Measurements from ENCODE around the gene CPXM1.

- no peak for TF ChIP-seq CTCF (IDR thresholded peaks at IDR 0.05; ENCODE audit: insufficient read depth, low read length, poor library complexity, severe bottlenecking)
- no peak for TF ChIP-seq EZH2phosphoT487 (conservative IDR thresholded peaks at IDR 0.05; ENCODE audit: low read length)
These were observed 41.3 kb downstream of the CPXM1 start for GRCh38 chr20:2759143-2759542.
